Measurements from ENCODE around the gene ZFP64. TPM values are rescaled to one million over a fixed set of nuclear protein-coding genes. Genes with fewer than 3 reads are reported as not detected.

The ZFP64 gene
- total RNA-seq, 1 experiment from 2014 or later = 25.6 TPM

- no peaks in the 10 kb centered on the region for H3K36me3 ChIP-seq (ENCODE audit: control insufficient read depth, insufficient read depth, low read length)
- H3K27me3 ChIP-seq (replicated peaks; ENCODE audit: control insufficient read depth, insufficient read depth, low read length) = no peaks in the 10 kb centered on the region
- no peak overlapping the region for H3K4me3 Mint-ChIP-seq (ENCODE audit: unreplicated experiment)
- no peak overlapping the region for H3K4me3 ChIP-seq (ENCODE audit: low read depth, low read length)
- TF ChIP-seq CTCF (IDR thresholded peaks at IDR 0.05; ENCODE audit: insufficient read depth in 1 of 2, low read depth in 1 of 2, low read length in 1 of 2, severe bottlenecking in 1 of 2, unreplicated experiment in 1 of 2) = no peak
- POLR2A ChIA-PET = no interaction called here
- intact Hi-C loops (cut with micrococcal nuclease; ENCODE audit: unreplicated experiment) = loop anchor here (5.0 kb wide), 1 partner anchor 65 kb away; the partner anchor contains the start of gene ZFP64
- no peak overlapping the region for H3K27ac Mint-ChIP-seq (ENCODE audit: unreplicated experiment)
- DNase-seq = no peak
- CTCF ChIA-PET = interaction anchor here (0.7 to 1.2 kb wide), 2 partner anchors 18 to 64 kb away, joined by 3 read pairs; partner anchors contain the start of gene ZFP64
- no peaks in the 10 kb centered on the region for H3K36me3 Mint-ChIP-seq (ENCODE audit: insufficient read depth, unreplicated experiment)
- peaks cover 6% of the 10 kb centered on the region for H3K27me3 Mint-ChIP-seq (ENCODE audit: insufficient read depth, unreplicated experiment)
- no peaks in the 10 kb centered on the region for H3K4me1 Mint-ChIP-seq (ENCODE audit: low read depth, unreplicated experiment)
- H3K9me3 ChIP-seq = no peaks in the 10 kb centered on the region
- H3K9me3 Mint-ChIP-seq (ENCODE audit: unreplicated experiment) = no peaks in the 10 kb centered on the region
- H3K4me1 ChIP-seq = no peaks in the 10 kb centered on the region
- BruUV-seq (replicated peaks) = no TSS peak
Measured at GRCh38 chr20:52127309-52127708, 64.3 kb downstream of the ZFP64 start.

DNA sequence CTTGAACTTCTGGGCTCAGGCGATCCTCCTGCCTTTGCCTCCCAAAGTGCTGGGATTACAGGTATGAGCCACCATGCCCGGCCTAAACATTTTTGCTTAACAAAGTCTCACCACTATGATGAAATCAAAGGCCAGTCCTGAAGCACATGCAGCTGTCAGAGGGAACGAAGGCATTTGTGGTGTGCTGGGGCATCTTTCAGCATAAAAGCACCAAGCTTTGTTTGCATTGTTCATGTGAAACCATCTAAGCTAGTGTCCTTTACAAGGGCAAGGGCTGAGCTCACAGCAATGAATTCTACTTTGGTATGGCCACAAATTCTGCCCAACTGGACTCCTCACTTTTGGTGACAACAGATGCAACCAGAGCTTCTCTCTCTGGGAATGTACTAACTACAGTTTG is 66.8 kb downstream of the ZFP64 start:
- DNase-seq = no peak
- Histone ChIP-seq H3K4me1 (no peaks in the 10 kb centered on the region), H3K36me3 (ENCODE audit: control insufficient read depth, insufficient read depth, low read length) (no peaks in the 10 kb centered on the region), H3K27me3 (replicated peaks; ENCODE audit: control insufficient read depth, insufficient read depth, low read length) (no peaks in the 10 kb centered on the region), H3K9me3 (no peaks in the 10 kb centered on the region), H3K4me3 (ENCODE audit: low read depth, low read length) (no peak overlapping the region)
- no TSS peak for BruUV-seq (replicated peaks)
- H3K4me3 Mint-ChIP-seq (ENCODE audit: unreplicated experiment) = no peak overlapping the region
- no peak overlapping the region for H3K27ac Mint-ChIP-seq (ENCODE audit: unreplicated experiment)
- H3K36me3 Mint-ChIP-seq (ENCODE audit: insufficient read depth, unreplicated experiment) = no peaks in the 10 kb centered on the region
- H3K9me3 Mint-ChIP-seq (ENCODE audit: unreplicated experiment) = no peaks in the 10 kb centered on the region
- ChIA-PET CTCF (interaction anchor here (0.6 to 1.4 kb wide), 4 partner anchors 9 to 401 kb away, joined by 3 to 6 read pairs (median 3); partner anchors contain the start of gene ZFP64), POLR2A (no interaction called here)
- intact Hi-C loops (cut with micrococcal nuclease; ENCODE audit: unreplicated experiment) = loop anchor here (5.0 kb wide), 1 partner anchor 67 kb away; the partner anchor contains the start of gene ZFP64
- H3K27me3 Mint-ChIP-seq (ENCODE audit: insufficient read depth, unreplicated experiment) = no peaks in the 10 kb centered on the region
- no peaks in the 10 kb centered on the region for H3K4me1 Mint-ChIP-seq (ENCODE audit: low read depth, unreplicated experiment)
- no peak for TF ChIP-seq CTCF (IDR thresholded peaks at IDR 0.05; ENCODE audit: insufficient read depth in 1 of 2, low read depth in 1 of 2, low read length in 1 of 2, severe bottlenecking in 1 of 2, unreplicated experiment in 1 of 2)

DNA sequence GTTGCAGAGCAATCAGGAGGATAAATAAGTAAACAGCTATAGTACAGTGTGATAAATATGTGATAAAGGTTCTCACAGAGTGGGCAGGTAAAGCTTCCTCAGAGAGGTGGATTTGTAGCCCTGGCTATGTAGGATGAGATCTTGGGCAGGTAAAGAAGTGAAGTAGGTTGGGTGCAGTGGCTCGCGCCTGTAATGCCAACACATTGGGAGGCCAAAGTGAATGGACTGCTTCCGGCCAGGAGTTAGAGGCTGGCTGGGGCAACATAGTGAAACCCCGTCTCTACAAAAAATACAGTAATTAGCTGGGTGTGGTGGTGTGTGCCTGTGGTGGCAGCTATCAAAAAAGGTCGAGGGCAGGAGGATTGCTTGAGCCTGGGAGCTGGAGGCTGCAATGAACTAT is 72.9 kb downstream of the ZFP64 start:
- CTCF ChIA-PET = interaction anchor here (0.6 to 1.4 kb wide), 2 partner anchors 10 to 524 kb away, joined by 4 to 5 read pairs; no protein-coding TSS in a partner anchor
- H3K36me3 ChIP-seq (ENCODE audit: control insufficient read depth, insufficient read depth, low read length) = no peaks in the 10 kb centered on the region
- peaks cover 4% of the 10 kb centered on the region; the same call in 1 of the 2 replicates for H3K4me1 ChIP-seq
- peaks cover 14% of the 10 kb centered on the region for H3K9me3 Mint-ChIP-seq (ENCODE audit: unreplicated experiment)
- no peak overlapping the region for H3K4me3 ChIP-seq (ENCODE audit: low read depth, low read length)
- no peaks in the 10 kb centered on the region for H3K36me3 Mint-ChIP-seq (ENCODE audit: insufficient read depth, unreplicated experiment)
- POLR2A ChIA-PET = no interaction called here
- peaks cover 5% of the 10 kb centered on the region for H3K4me1 Mint-ChIP-seq (ENCODE audit: low read depth, unreplicated experiment)
- BruUV-seq (replicated peaks) = no TSS peak
- intact Hi-C loops (cut with micrococcal nuclease; ENCODE audit: unreplicated experiment) = no loop called here
- H3K27ac Mint-ChIP-seq (ENCODE audit: unreplicated experiment) = no peak overlapping the region
- H3K27me3 Mint-ChIP-seq (ENCODE audit: insufficient read depth, unreplicated experiment) = no peaks in the 10 kb centered on the region
- TF ChIP-seq CTCF (IDR thresholded peaks at IDR 0.05; ENCODE audit: insufficient read depth in 1 of 2, low read depth in 1 of 2, low read length in 1 of 2, severe bottlenecking in 1 of 2, unreplicated experiment in 1 of 2) = no peak
- 0 out of 2 replicates have a peak, but pooled peaks cover 5% of the 10 kb centered on the region for H3K9me3 ChIP-seq
- H3K27me3 ChIP-seq (replicated peaks; ENCODE audit: control insufficient read depth, insufficient read depth, low read length) = no peaks in the 10 kb centered on the region
- H3K4me3 Mint-ChIP-seq (ENCODE audit: unreplicated experiment) = no peak overlapping the region
- no peak for DNase-seq

Measured in Caco-2 (cell line).